Adipocyte (in vitro differentiated cells): ENCODE measurements around the gene NWD2.

Experiments used
- DNase-seq: peaks from one replicate; pipeline ENCODE4 v3.0.0-alpha.2; 2015; ENCODE audit warnings: low read depth
- H3K27me3 ChIP-seq: replicated peaks from 2 replicates; pipeline ENCODE4 v1.7.0; 2013; ENCODE audit warnings: mild to moderate bottlenecking, low read length, moderate library complexity; ENCODE audit not compliant: control insufficient read depth, insufficient read depth
- H3K36me3 ChIP-seq: 2 replicates; pipeline ENCODE4 v1.7.0; 2013; ENCODE audit warnings: low read length, mild to moderate bottlenecking, moderate library complexity; ENCODE audit not compliant: control insufficient read depth, insufficient read depth, severe bottlenecking
- H3K4me1 ChIP-seq: 2 replicates; pipeline ENCODE4 v1.7.0; 2013; ENCODE audit warnings: mild to moderate bottlenecking, low read length, moderate library complexity; ENCODE audit not compliant: control insufficient read depth, insufficient read depth
- H3K4me3 ChIP-seq: 2 replicates; pipeline ENCODE4 v1.7.0; 2013; ENCODE audit warnings: mild to moderate bottlenecking, low read length, moderate library complexity
- H3K9ac ChIP-seq: 2 replicates; pipeline ENCODE4 v1.7.0; 2013; ENCODE audit warnings: mild to moderate bottlenecking, low read length, moderate library complexity
- H3K9me3 ChIP-seq: 2 replicates; pipeline ENCODE4 v1.7.0; 2013; ENCODE audit warnings: mild to moderate bottlenecking, low read length, moderate library complexity; ENCODE audit not compliant: control insufficient read depth

The NWD2 gene

DNA sequence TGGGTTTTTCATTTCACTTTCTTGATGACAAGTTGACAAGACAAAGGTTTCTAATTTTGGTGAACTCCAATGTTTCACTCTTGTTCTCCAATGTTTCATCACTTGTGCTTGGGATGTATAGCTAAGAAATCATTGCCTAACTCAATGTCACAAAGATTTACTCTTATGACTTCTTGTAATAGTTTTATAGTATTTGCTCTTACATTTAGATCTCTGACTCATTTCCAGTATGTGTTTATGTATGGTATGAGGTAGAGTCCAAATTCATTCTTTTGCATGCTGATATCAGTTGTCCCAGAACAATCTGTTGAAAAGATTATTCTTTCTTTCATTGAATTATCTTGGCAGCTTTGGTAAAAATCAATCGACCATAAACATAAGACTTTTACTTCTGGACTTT lies 12.2 kb upstream of the NWD2 start:
- DNase-seq = no peak
- Histone ChIP-seq H3K9ac (no peak overlapping the region), H3K36me3 (no peaks in the 10 kb centered on the region), H3K4me3 (no peak overlapping the region), H3K9me3 (no peaks in the 10 kb centered on the region), H3K4me1 (no peaks in the 10 kb centered on the region), H3K27me3 (no peaks in the 10 kb centered on the region)

GRCh38 chr4:37236165-37236564 lies 8.4 kb upstream of the NWD2 start:
- no peaks in the 10 kb centered on the region for H3K4me1 ChIP-seq
- DNase-seq = no peak
- no peaks in the 10 kb centered on the region for H3K36me3 ChIP-seq
- no peak overlapping the region for H3K9ac ChIP-seq
- peaks cover 4% of the 10 kb centered on the region for H3K27me3 ChIP-seq
- no peak overlapping the region for H3K4me3 ChIP-seq
- H3K9me3 ChIP-seq = no peaks in the 10 kb centered on the region

DNA sequence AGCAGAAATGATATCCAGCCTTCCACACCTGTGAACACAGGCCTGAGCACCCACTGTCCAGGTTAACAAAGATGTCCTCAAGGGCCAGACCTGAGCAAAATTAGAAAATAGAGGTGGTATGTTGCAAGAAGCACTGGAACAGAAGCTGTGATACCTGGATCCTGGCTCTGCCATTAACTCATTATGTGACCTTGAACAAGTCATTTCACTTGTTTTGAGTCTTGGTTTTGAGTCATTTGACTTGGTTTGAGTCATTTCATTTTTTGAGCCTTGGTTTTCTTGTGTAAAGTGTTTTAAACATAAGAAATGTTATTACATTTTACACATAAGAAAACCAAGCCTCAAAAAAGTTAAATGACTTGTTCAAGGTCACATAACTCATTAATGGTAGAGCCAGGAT lies 2.9 kb upstream of the NWD2 start:
- H3K27me3 ChIP-seq = peaks cover 31% of the 10 kb centered on the region
- no peaks in the 10 kb centered on the region for H3K9me3 ChIP-seq
- H3K9ac ChIP-seq = no peak overlapping the region
- no peak overlapping the region for H3K4me3 ChIP-seq
- DNase-seq = no peak
- H3K36me3 ChIP-seq = no peaks in the 10 kb centered on the region
- no peaks in the 10 kb centered on the region for H3K4me1 ChIP-seq

GRCh38 chr4:37243051-37243450 lies 1.5 kb upstream of the NWD2 start:
- DNase-seq = no peak
- Histone ChIP-seq H3K4me3 (no peak overlapping the region), H3K36me3 (no peaks in the 10 kb centered on the region), H3K4me1 (no peaks in the 10 kb centered on the region), H3K9ac (no peak overlapping the region), H3K9me3 (no peaks in the 10 kb centered on the region), H3K27me3 (peaks cover 40% of the 10 kb centered on the region)

DNA sequence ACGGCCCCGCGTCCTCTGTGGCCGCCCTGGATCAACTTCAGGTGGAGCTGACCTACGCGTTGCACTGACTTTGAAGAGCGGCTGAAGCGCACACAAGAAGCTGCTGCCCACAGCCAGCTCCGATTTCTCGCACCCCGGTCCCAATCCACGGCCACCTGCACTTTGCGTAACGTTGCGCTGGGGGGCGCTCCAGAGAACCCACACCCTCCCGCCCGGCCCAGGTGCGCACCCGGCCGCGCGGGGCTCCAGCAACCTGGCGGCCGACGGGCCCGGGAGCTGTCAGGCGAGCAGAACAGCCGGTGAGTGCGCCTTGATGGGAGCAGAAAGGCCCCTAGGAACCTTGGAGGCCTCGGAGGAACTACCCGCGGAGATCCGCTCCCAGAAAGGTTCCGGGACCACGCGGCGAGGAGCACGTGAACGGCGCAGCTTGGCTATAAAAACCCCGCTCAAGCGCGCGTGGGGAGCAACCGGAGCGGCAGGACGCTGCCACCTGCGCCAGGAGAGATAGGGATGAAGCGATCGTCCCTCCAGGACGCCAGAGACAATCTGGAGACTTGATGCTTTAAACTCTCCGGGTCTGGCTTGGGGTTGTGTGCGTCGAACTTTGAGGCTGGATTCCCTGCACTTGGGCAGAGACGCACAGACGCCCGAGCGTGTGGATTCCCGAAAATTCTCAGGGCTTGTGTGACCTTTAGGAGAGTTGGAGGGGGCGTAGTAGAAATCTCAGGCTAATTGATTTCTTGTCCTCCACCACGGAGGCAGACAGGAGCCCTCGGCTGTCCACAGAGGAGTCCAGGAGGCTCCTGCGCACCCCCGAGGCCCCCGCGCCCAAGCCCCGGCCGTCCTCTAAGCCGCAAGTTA lies 591 bp upstream of the NWD2 start:
- no peak for DNase-seq
- H3K4me3 ChIP-seq = no peak overlapping the region
- no peaks in the 10 kb centered on the region for H3K36me3 ChIP-seq
- no peaks in the 10 kb centered on the region for H3K9me3 ChIP-seq
- H3K9ac ChIP-seq = no peak overlapping the region
- no peaks in the 10 kb centered on the region for H3K4me1 ChIP-seq
- H3K27me3 ChIP-seq = peaks cover 43% of the 10 kb centered on the region

DNA sequence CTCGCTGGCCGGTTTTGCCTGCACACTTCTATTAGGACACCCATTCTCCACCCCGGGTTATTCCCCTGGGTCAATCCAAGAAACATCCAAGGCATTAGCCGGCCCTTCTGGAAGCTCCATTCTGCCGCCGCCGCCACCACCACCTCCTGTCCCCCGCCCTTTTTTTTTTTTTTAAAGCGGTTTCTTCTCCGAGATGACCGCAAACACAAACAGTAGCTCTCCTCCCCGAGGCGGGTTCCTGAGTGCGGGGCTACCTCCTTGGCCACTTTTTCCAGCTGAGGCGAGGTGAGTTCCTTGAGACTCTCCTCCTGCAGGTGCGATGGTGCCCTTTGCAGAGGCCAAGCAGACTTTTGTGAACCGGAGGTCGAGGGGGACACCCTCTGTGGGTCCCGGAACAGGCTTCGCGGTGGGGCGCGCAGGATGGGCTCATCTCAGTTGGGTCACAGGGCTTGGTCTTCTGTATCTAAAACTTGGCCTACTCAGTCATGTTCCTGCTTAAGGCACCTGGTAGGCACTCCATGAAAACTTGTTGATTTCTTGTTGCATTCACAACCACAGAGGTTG lies 930 bp downstream of the NWD2 start:
- Histone ChIP-seq H3K27me3 (peaks cover 42% of the 10 kb centered on the region), H3K9me3 (no peaks in the 10 kb centered on the region), H3K4me1 (no peaks in the 10 kb centered on the region), H3K9ac (no peak overlapping the region), H3K36me3 (no peaks in the 10 kb centered on the region), H3K4me3 (no peak overlapping the region)
- DNase-seq = no peak

DNA sequence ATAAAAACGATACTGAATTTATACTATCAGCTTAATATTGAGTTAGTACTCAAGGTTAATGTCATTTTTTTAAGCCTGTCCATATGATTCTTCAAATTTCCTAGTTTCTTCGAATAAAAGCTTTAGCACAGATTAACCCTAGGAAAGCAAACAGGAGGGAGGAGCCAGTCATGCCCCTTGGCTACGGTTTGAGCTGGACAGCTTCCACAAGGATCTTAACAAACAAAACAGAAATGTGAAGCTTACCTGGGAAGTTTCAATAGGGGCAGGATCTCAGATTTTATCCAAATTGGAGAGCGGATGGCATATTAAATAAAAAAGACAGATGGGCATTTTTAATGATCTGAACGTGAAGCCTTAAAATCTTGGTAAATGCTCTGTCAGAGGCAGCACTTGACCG lies 2.3 kb downstream of the NWD2 start:
- no peak for DNase-seq
- Histone ChIP-seq H3K27me3 (peaks cover 36% of the 10 kb centered on the region), H3K4me1 (no peaks in the 10 kb centered on the region), H3K9me3 (no peaks in the 10 kb centered on the region), H3K36me3 (no peaks in the 10 kb centered on the region), H3K9ac (no peak overlapping the region), H3K4me3 (no peak overlapping the region)

DNA sequence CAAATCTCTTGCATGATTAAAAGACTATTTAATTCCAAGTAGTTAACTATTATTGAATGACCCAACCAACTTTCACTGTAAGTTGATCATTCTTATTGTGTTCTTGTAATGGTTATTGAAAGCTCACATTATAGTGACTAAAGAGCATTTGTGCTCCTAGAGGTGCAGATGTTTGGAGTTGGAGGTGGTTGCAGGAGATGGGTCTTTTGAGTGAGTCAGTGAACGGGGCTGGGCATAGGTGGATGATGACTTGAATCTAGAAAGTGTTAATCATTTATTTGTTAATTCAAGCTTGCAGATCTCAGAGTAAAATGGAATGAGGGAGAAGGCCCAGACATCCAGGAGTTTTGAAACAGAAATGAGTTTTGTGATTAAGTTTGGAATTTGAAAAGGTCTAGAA lies 13.7 kb downstream of the NWD2 start:
- no peak overlapping the region for H3K4me3 ChIP-seq
- no peaks in the 10 kb centered on the region for H3K36me3 ChIP-seq
- no peak for DNase-seq
- no peaks in the 10 kb centered on the region for H3K4me1 ChIP-seq
- no peaks in the 10 kb centered on the region for H3K27me3 ChIP-seq
- no peak overlapping the region for H3K9ac ChIP-seq
- no peaks in the 10 kb centered on the region for H3K9me3 ChIP-seq

- no peaks in the 10 kb centered on the region for H3K4me1 ChIP-seq
- DNase-seq = no peak
- no peak overlapping the region for H3K9ac ChIP-seq
- no peaks in the 10 kb centered on the region for H3K9me3 ChIP-seq
- H3K27me3 ChIP-seq = no peaks in the 10 kb centered on the region
- no peaks in the 10 kb centered on the region for H3K36me3 ChIP-seq
- no peak overlapping the region for H3K4me3 ChIP-seq
These were observed 23.8 kb downstream of the NWD2 start for GRCh38 chr4:37268319-37268718.

DNA sequence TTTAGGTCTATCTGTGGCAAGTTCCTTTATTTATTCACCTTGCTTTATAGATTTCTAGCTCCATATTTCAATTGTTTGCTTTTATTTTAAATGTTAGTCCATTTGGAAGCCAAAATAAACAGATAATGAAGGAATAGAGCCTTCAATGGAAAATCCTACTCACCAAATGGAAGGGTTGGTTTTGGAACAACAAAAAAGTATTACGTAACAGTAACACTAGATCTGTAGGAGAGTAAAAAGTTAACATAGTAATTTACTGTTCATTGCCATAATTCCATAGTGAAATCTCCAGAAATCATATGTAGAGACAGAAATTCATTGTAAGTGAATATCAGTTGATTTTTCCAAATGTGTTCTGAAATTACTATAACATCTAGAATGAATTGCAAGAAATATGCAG lies 34.6 kb downstream of the NWD2 start:
- no peak overlapping the region for H3K4me3 ChIP-seq
- H3K9ac ChIP-seq = no peak overlapping the region
- DNase-seq = no peak
- peaks cover 6% of the 10 kb centered on the region for H3K9me3 ChIP-seq
- H3K36me3 ChIP-seq = no peaks in the 10 kb centered on the region
- H3K4me1 ChIP-seq = no peaks in the 10 kb centered on the region
- no peaks in the 10 kb centered on the region for H3K27me3 ChIP-seq

GRCh38 chr4:37279894-37280592 lies 35.5 kb downstream of the NWD2 start:
- DNase-seq = no peak
- Histone ChIP-seq H3K9me3 (peaks cover 6% of the 10 kb centered on the region), H3K4me3 (no peak overlapping the region), H3K4me1 (no peaks in the 10 kb centered on the region), H3K9ac (no peak overlapping the region), H3K27me3 (no peaks in the 10 kb centered on the region), H3K36me3 (no peaks in the 10 kb centered on the region)
